GM20431 (cell line): ENCODE data around the gene RNF223.
"Not testable (repeated sequence)": the region's sequence is repeated elsewhere in the genome, so short reads cannot be mapped to it uniquely, and the experiment has no call there.

Experiments used
- in situ Hi-C: fragments of 300-500 bp; cut with MseI, MboI; formaldehyde crosslinking; loops from one replicate; pipeline ENCODE4 v1.15.0; 2020; ENCODE audit warnings: low sequenced_read_pairs; ENCODE audit not compliant: unreplicated experiment

The RNF223 gene

DNA sequence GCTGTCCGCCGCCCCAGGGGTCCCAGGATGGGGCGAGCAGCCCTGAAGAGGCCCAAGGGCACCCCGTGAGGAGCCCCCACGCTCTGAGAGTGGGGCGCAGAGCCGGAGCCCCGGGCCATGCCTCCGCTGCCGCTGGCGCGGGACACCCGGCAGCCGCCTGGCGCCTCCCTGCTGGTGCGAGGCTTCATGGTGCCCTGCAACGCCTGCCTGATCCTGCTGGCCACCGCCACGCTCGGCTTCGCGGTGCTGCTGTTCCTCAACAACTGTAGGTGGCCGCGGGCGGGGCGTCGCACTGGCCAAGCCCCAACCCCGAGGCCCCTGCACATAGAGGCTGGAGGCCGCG is 39.7 kb downstream of the RNF223 start:
- in situ Hi-C loops: no loop called here

DNA sequence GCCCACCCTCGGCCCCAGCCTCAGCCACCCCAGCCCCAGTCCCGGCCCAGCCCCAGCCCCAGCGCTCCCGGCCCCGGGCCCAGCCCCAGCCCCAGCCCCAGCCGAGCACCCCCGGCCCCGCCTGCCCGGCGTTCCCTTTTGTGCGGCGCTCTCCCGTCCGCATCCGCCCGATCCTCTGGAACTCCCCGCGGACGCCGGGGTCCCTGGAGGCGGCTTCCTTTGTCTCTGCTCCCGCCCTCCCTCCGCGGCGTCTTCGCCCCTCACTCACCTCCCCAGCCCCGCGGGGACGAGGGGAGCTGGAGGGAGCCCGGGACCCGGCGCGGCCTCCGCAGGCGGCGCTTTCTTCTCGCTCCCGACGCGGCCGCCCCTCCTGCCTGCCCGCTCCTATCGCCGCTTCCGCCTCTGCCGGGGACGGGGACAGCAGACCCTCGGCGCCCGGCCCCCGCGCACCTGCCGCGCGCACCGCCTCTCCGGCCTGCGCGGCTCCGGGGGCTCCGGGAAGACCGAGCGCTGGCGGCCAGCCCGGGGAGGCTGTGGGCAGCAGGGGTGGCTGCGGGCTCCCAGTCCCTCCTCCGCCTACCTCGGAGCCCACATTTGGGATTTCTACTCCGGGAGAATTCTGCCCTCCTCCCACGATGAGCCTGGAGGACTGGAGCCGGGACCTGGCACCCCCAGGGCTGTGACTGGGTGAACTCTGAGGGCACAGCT is 40.2 kb downstream of the RNF223 start:
- in situ Hi-C loops: no loop called here

DNA sequence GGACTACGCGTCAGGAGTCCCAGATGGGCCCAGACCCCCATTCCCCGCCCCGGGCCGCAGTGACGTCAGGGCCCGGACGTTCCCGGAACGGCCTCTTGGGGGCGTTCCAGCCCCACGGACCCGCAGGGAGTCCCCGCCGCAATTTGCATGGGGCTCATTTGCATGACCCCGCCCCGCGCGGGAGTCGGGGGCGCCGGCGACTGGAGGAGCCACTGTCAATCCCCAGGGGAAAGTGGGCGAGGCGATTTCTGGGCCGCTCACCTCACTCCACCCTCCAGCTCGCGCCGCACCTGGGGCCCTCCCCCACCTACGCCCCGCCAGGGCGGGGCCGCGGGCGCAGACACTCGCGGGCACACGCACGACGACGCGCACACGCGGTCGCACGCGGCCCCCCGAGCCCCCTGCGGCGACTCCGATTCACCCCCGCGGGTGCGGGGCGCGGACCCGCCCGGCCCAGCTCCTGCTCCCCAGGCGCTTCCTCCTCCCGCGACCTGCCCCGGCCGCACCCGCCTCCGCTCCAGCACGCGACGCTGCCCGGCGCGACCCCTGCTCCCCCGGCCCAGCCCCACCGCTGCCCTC is 41.0 kb downstream of the RNF223 start:
- in situ Hi-C loops: no loop called here

DNA sequence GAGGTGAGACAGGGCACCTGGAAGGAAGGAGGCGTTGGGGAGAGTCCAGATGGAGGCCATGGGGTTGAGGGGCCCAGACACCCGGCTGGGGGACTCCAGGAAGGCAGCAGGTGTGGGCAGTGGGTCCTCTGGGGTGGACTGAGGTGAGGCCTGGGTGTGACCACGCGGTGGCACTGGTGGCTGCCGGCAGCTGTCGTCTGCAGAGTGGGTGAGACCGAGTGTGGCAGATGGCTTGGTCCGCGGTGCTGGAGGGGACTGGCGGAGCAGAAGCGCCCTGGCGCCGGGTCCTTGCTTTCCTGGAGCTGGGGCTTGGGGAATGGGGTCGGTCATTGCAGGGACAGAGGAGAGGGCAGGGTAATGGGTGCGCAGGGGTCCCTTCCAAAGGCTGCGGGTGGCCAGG is 41.7 kb downstream of the RNF223 start:
- in situ Hi-C loops: no loop called here

DNA sequence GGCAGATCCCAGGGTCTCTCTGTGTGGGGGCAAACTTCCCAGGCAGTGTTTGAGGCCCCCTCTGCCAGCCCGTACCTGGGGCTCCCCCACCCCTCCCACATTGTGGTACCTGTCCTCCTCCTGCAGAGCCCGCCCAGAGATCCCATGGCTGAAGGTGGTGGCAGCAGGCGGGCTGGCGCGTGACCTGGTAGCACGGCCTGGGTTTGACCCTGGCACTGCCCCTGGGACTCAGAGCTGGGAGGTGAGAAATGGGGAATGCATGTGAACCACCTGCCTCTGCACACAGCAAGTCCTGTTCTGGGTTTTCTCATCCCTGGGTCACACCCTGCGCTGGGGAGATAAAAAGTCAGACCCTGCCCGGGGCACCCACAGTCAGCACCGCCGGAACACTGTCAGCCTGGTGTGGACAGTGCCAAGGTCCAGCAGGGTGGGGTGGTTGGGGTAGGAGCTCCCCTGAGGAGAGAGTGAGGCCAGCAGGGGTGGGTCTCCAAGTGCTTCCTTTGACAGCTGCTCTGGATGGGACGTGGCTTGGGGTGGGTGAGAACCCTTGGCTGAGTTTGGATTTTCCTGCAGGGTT is 42.4 kb downstream of the RNF223 start:
- in situ Hi-C loops: no loop called here

DNA sequence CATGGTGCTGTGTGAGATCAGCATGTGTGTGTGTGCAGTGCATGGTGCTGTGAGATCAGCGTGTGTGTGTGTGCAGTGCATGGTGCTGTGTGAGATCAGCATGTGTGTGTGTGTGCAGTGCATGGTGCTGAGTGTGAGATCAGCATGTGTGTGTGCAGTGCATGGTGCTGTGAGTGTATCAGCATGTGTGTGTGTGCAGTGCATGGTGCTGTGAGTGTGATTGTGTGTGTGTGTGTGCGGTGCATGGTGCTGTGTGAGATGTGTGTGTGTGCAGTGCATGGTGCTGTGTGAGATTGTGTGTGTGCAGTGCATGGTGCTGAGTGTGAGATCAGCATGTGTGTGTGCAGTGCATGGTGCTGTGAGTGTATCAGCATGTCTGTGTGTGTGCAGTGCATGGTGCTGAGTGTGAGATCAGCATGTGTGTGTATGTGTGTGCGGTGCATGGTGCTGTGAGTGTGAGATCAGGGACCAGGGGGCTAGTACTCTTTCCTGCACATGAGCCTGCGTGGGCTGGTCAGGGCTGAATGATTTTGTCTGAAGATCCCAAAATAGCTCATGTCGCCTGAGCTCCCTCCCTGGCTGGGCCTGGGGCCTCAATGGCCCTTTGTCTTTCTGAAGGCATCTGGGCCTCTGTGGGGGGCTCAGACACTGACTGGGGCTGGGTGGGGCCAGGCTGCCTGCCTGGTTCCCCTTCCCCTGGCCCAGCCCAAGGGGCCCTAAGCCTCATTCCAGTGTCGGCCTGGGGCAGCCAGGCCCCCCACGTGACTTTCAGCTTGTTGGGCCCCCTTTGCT is 43.0 kb downstream of the RNF223 start:
- in situ Hi-C loops: not testable (repeated sequence)

DNA sequence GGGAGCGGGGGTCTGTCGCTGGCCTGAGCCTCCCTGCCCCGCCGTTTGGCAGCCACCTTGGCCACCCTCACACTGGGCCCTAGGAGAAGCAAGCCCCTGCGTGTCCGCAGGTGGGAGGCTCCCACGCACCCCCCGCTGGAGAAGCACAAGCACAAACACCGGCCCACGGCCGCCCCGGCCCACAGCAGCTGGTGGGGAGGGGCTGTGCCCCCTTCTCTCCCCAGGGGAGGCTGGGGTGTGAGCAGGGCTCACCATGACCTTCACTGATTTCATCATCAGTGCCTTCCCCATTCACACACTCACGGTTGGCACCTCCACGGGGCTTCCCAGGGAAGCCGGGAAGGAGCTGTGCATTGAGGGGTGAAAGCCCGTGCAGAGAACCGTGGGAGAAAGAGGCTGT is 46.3 kb downstream of the RNF223 start:
- in situ Hi-C loops: no loop called here

DNA sequence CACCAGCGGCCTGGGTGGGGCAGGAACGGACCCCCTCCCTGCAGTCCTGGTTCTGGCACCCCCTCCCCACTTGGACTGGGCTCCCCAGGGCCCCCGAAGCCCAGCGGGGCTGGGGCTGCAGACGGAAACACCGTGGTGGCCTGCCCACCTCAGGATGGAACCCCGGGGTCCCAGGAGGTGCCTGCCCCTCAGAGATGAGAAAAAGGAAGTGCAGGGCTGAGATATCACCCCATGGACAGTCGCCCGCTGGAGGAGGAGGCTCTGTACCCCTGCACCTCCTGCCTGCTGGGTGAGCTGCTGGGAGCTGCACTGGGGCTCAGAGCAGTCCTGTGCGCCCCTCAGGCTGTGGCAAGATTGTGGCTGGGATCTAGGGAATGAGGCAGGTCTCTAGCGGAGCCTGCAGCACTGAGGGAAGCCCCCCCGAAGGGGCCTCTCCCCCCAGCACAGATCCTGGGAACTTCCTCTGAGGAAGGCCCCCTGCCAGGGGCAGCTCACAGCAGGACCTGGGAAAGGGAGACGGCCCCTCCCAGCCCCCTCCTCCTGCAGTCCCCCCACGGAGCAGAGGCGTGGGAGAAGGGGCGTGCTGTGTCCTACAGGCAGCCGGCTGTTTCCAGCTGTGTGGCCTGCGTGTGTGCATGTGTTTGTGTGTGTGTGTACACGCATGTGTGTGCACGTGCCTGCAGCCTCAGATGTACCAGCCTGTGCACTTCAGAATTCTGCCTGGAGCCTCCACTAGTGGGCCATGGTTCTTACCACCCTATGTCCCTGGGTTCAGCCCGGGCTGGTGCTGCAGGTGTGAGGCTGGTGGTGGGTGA is 47.3 kb downstream of the RNF223 start:
- in situ Hi-C loops: no loop called here

DNA sequence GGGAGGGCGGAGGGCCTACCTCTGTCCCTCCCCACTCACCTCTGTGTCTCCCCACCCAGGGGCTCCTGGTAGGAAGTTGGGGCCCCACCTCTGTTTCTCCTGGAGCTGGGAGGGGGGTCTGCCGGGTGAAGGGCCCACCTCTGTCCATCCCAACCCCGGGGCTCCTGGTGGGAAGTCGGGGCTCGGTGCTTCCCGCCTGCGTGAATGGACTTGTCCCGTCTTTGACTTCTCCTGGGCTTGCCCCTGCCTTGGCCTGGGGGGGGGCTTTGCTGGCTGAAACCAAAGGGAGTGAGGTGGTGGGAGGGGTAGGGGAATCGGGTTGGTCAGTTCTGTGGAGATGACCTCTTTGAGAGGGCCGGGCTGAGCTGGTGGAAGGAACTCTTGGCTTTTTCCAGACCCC is 48.4 kb downstream of the RNF223 start:
- in situ Hi-C loops: no loop called here

DNA sequence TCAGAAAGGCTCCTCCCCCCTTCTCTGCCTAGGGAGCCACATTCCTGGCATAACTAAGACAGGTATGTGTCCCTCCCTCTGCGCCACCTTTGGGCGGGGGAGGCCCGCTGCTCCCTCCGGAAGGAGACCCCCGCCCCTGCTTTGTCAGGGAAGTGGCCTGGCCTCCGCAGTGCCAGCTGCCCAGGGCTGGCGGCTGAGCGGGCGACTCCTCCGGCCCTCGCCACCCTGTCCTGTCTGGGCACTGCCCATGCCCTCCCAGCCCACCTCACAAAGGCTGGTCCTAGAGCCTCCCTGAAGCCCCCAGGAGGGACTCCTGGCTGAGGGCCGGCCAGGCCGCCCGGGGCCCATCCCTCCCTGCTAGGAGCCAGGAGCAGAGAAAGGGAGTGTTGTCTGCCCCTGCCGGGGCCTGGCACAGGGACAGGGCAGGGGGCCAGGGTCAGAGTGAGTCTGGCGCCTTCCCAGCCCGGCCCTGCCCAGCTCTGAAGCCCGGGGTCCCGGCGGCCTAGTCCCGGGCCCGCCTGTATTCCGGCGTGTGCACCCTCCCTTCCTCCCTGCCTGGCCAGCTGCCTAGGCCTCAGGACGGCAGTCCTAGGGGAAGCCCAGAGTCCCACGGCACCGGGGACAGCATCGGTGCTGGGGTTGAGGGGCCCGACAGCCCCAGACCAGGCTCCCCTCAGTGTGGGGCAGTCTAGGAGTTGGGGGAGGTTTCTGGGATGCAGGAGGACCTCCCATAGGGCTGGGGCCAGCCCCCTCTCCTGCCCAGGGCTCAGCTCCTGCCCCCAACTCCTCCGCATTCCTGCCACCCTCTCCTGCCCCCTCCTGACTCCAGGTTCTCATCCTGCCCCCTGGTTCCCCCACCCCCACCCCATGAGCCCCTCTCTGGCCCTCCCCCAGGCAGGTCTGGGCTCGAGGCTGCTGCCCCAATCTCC is 49.1 kb downstream of the RNF223 start:
- in situ Hi-C loops: no loop called here

DNA sequence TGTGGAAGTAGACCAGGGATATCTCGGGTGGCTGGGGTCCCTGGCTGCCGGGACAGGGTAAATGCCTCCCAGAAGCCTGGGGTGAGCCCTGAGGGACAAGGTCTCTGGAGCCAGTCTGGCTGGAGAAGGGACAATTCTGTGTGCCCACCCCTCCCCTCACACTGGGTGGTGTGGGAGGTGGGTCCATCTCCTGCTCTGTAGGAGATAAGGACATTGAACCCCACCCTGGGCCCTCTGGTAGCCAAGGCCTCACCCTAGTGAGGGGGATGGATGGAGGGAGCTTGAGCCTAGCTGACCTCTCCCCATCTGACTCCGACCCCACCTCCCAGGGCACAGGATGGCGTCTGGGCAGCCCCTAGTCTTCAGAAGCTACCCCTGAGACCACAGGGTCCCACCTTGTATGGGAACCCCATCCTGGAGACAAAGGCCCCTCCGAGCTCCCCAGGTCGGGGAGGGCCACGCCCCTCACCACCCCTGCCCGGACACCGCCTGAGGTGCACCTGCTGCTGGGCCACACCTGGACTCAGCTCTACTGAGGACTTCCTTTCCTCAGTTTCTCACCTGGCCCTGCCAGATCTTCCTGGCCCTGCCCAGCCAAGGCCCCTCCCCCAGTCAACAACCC is 49.8 kb downstream of the RNF223 start:
- in situ Hi-C loops: no loop called here

DNA sequence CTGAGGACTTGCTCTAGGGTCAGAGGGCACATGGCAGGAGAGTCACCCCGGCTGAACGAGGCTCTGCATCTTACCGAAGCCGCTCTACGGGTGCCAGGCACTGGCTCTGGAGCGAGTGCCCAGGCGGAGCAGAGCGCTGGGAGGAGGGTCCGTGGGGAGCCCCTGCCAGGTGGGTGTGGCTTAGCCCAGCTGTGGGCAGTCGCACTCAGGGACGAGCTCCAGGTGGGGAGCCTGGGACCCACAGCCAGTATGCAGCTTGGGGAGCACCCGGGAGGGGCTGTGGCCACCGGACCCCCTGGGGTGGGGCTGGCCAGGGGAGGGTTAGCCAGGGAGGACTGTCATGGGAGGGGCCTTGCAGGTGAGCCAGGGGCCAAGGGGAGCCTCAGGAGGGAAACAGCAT is 50.4 kb downstream of the RNF223 start:
- in situ Hi-C loops: no loop called here

DNA sequence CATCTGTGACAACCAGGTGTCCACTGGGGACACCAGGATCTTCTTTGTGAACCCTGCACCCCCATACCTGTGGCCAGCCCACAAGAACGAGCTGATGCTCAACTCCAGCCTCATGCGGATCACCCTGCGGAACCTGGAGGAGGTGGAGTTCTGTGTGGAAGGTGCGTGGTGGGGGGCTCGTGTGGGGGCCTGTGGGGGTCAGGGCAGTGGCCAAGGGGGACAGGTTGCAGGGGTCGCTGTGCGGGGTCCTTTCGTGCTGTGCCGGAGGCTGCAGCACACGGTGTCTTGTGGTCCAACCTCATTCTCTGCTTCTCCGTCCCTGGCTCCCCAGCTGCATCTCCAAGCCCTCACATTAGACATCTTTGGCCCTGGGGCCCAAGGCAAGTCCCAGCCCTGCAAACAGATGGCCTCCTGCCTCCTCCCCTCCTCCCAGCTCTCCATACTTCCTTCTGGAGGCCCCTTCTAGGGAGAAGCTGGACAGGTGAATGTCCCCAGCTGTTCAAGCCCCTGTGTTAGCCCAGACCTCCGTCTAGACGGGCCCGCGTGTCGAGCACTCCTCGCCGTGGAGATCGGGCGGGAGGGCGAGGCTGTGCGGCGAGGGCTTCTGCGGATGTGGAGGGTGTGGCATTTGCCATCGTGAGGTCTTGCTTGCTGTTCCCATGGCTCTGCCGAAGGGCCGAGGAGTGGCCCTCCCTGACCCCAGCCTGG is 51.6 kb downstream of the RNF223 start:
- in situ Hi-C loops: no loop called here

DNA sequence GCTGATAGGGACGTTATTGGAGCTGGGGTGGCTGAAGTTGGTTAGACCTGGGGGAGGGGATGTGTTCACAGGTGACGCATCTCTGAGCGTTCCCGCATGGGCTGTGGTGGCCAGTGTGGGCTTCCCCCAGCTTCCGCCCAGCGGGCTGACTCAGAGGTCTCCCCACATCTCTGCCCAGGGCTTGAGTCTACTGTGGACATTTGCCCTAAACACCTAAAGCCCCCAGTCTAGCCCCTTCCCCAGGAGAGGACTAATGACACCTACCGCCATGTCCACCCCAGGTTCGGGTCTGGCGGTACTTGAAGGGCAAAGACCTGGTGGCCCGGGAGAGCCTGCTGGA is 52.2 kb downstream of the RNF223 start:
- in situ Hi-C loops: no loop called here

DNA sequence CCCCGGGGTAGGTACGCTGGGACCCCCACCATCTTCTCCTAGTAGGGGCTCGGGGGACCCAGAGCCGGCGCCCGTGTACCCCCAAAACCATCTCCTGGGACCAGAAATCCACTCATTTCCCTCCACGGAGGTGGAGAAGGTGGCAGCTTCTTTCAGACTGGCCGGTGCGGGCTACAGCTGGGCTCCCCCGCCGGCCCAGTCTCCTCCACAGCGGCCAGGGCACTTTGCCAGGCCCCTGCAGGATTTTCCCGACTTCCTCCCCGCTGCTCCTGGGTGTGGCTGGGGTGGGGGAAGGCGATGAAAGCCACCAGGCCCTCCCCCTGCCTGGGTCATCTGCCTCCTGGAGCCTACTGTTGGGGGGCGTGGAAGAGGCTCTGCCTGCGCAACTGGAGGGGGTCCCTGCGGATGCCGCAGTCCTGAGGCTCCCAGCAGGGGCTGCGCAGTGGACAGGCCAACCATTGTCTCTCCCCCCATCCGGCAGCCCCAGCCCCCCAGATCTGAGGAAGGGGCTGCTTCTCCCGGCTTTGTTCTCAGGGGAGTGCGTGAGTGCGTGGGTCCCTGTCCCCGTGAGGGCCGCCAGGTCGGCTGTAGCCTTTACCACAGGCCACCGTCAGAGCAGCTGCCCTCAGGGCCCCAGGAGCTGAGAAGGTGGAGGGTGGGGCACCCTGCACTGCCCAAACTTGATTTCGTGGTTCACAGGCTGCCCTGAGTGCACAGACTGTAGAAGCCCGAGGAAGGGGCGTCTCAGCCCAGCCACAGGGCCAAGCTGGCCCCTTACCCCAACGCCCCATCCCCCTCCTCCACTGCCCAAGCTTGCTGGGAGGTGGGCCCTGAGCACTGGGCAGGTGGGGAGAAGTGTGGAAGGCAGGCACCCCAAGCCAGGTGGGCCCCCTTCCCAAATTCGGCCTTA is 52.8 kb downstream of the RNF223 start:
- in situ Hi-C loops: no loop called here
